Neural cell (in vitro differentiated cells): ENCODE results near the gene RAB7B. TPM values are rescaled to one million over a fixed set of nuclear protein-coding genes. Genes with fewer than 3 reads are reported as not detected.

Source experiments
- H2AFZ ChIP-seq: fragments of 200-600, 300-800 bp; sonication (generic), shearing (Covaris generic); 2 replicates; pipeline ENCODE4 v1.6.0; 2014; ENCODE audit warnings: low read depth, mild to moderate bottlenecking, antibody characterized with exemption, low read length, moderate library complexity
- H3F3A ChIP-seq: fragments of 200-600 bp; shearing (Covaris generic); 2 replicates; pipeline ENCODE4 v1.6.1; 2016; ENCODE audit warnings: mild to moderate bottlenecking, moderate library complexity, mixed read lengths, antibody characterized with exemption, low read length; ENCODE audit not compliant: insufficient read depth, poor library complexity, severe bottlenecking
- H3K27ac ChIP-seq: fragments of 200-600, 300-800 bp; sonication (generic), shearing (Covaris generic); 2 replicates; pipeline ENCODE4 v1.5.1; 2014; ENCODE audit warnings: mild to moderate bottlenecking, low read length, moderate library complexity
- H3K27me3 ChIP-seq: fragments of 300-800, 200-600 bp; sonication (generic), shearing (Covaris generic); 2 replicates; pipeline ENCODE4 v1.6.0; 2014; ENCODE audit warnings: mild to moderate bottlenecking, low read depth, low read length, moderate library complexity; ENCODE audit not compliant: insufficient read depth
- H3K36me3 ChIP-seq: fragments of 300-800, 200-600 bp; sonication (generic), shearing (Covaris generic); 2 replicates; pipeline ENCODE4 v1.5.1; 2014; ENCODE audit warnings: mild to moderate bottlenecking, antibody characterized with exemption, low read length, moderate library complexity; ENCODE audit not compliant: insufficient read depth
- H3K4me2 ChIP-seq: fragments of 300-800, 200-600 bp; sonication (generic), shearing (Covaris generic); 2 replicates; pipeline ENCODE4 v1.6.0; 2014; ENCODE audit warnings: mild to moderate bottlenecking, low read length
- H3K4me3 ChIP-seq: fragments of 300-800, 200-600 bp; sonication (generic), shearing (Covaris generic); 2 replicates; pipeline ENCODE4 v1.5.1; 2014; ENCODE audit warnings: mild to moderate bottlenecking, low read length, moderate library complexity
- H3K79me2 ChIP-seq: fragments of 200-600 bp; shearing (Covaris generic); replicated peaks from 2 replicates; pipeline ENCODE4 v1.6.0; 2014; ENCODE audit warnings: mild to moderate bottlenecking, low read length, moderate library complexity; ENCODE audit not compliant: insufficient read depth
- H3K9ac ChIP-seq: fragments of 300-800, 200-600 bp; sonication (generic), shearing (Covaris generic); 2 replicates; pipeline ENCODE4 v1.6.1; 2016; ENCODE audit warnings: mild to moderate bottlenecking, low read length, mixed read lengths
- H3K9me2 ChIP-seq: fragments of 200-600 bp; shearing (Covaris generic); 2 replicates; pipeline ENCODE4 v1.6.1; 2016; ENCODE audit warnings: mild to moderate bottlenecking, low read length, mixed read lengths; ENCODE audit not compliant: insufficient read depth
- H3K9me3 ChIP-seq: fragments of 200-600, 300-800 bp; sonication (generic), shearing (Covaris generic); 2 replicates; pipeline ENCODE4 v1.6.1; 2016; ENCODE audit warnings: mild to moderate bottlenecking, mixed run types, low read length, moderate library complexity, mixed read lengths
- H4K20me1 ChIP-seq: fragments of 200-600 bp; shearing (Covaris generic); 2 replicates; pipeline ENCODE4 v1.6.1; 2016; ENCODE audit warnings: mild to moderate bottlenecking, mixed run types; ENCODE audit not compliant: insufficient read depth
- EP300 ChIP-seq: fragments of 450-650 bp; conservative IDR thresholded peaks from 2 replicates; pipeline ENCODE4 v1.6.1; 2014; ENCODE audit warnings: antibody characterized with exemption, mild to moderate bottlenecking, moderate library complexity; ENCODE audit not compliant: poor library complexity, severe bottlenecking
- EZH2 ChIP-seq: fragments of 200-600, 300-800 bp; shearing (Covaris generic), sonication (generic); IDR thresholded peaks from 2 replicates; pipeline ENCODE4 v1.6.1; 2014; ENCODE audit warnings: antibody characterized with exemption, low read length, borderline replicate concordance, mild to moderate bottlenecking; ENCODE audit not compliant: insufficient read depth, poor library complexity, severe bottlenecking
- MXI1 ChIP-seq: fragments of 450-650 bp; conservative IDR thresholded peaks from 2 replicates; pipeline ENCODE4 v1.6.1; 2014; ENCODE audit warnings: antibody characterized with exemption, mild to moderate bottlenecking; ENCODE audit not compliant: poor library complexity, severe bottlenecking
- POLR2AphosphoS5 ChIP-seq: IDR thresholded peaks from 2 replicates; pipeline ENCODE4 v1.6.1; 2012
- RAD21 ChIP-seq: fragments of 450-650 bp; conservative IDR thresholded peaks from 2 replicates; pipeline ENCODE4 v1.6.1; 2014; ENCODE audit warnings: antibody characterized with exemption, mild to moderate bottlenecking, moderate library complexity
- SMC3 ChIP-seq: fragments of 450-650 bp; conservative IDR thresholded peaks from 2 replicates; pipeline ENCODE4 v1.6.1; 2014; ENCODE audit warnings: antibody characterized with exemption, mild to moderate bottlenecking, moderate library complexity; ENCODE audit not compliant: poor library complexity
- TAF1 ChIP-seq: IDR thresholded peaks from 2 replicates; pipeline ENCODE4 v1.6.1; 2012; ENCODE audit warnings: low read depth
- polyA plus RNA-seq: library from polyadenylated mRNA; depleted of rRNA; stranded (reverse); fragments of >200 nt; gene quantifications from 2 replicates; pipeline ENCODE4 v1.2.3, GENCODE V29; 2014
- TF ChIP-seq, protein P1 (sequence below): IDR thresholded peaks from 2 replicates; pipeline ENCODE4 v1.6.1; 2012; ENCODE audit warnings: borderline replicate concordance
- TF ChIP-seq, protein P2 (sequence below): fragments of 450-650 bp; IDR thresholded peaks from 2 replicates; pipeline ENCODE4 v1.5.1; 2014; ENCODE audit warnings: antibody characterized with exemption, mild to moderate bottlenecking, moderate library complexity; ENCODE audit not compliant: poor library complexity, severe bottlenecking

The RAB7B gene
- polyA plus RNA-seq, 1 donor from 2014 or later: not detected

DNA sequence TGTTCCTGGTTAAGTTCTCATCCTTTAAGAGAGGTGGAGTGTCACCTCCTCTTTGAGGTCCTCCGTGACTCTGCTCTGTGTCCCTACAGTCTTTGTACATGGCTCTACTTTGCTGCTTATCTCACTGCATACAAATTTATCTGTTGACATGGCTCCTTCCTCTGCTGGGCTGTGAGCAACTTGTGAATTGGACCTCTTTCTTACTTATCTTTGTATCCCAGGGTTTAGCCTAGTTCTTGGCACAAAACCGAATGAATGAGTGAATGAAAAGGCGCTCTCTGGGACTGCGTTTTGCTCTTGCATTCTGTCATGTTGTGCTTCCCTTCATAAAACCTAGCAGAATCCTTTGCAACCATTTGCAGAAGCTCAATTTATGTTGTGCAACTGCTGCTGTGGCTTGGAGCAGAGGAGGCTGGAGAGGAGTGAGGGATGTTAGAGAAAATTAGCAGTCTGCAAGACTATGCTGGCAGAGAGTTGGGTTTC is 72.4 kb downstream of the RAB7B start:
- no peaks in the 10 kb centered on the region for H3K9me3 ChIP-seq
- no peak overlapping the region for H3K4me3 ChIP-seq
- H3K27ac ChIP-seq: no peak overlapping the region
- no peak overlapping the region for H2AFZ ChIP-seq
- H3K27me3 ChIP-seq: no peaks in the 10 kb centered on the region
- H3K36me3 ChIP-seq: no peaks in the 10 kb centered on the region
- H3K9me2 ChIP-seq: no peaks in the 10 kb centered on the region
- no peaks in the 10 kb centered on the region for H3F3A ChIP-seq
- no peaks in the 10 kb centered on the region for H3K79me2 ChIP-seq
- TF ChIP-seq TAF1 (no peak), POLR2AphosphoS5 (no peak), EZH2 (no peak), MXI1 (no peak), EP300 (no peak), RAD21 (no peak), SMC3 (no peak)
- TF ChIP-seq, protein P1, sequence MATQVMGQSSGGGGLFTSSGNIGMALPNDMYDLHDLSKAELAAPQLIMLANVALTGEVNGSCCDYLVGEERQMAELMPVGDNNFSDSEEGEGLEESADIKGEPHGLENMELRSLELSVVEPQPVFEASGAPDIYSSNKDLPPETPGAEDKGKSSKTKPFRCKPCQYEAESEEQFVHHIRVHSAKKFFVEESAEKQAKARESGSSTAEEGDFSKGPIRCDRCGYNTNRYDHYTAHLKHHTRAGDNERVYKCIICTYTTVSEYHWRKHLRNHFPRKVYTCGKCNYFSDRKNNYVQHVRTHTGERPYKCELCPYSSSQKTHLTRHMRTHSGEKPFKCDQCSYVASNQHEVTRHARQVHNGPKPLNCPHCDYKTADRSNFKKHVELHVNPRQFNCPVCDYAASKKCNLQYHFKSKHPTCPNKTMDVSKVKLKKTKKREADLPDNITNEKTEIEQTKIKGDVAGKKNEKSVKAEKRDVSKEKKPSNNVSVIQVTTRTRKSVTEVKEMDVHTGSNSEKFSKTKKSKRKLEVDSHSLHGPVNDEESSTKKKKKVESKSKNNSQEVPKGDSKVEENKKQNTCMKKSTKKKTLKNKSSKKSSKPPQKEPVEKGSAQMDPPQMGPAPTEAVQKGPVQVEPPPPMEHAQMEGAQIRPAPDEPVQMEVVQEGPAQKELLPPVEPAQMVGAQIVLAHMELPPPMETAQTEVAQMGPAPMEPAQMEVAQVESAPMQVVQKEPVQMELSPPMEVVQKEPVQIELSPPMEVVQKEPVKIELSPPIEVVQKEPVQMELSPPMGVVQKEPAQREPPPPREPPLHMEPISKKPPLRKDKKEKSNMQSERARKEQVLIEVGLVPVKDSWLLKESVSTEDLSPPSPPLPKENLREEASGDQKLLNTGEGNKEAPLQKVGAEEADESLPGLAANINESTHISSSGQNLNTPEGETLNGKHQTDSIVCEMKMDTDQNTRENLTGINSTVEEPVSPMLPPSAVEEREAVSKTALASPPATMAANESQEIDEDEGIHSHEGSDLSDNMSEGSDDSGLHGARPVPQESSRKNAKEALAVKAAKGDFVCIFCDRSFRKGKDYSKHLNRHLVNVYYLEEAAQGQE: no peak
- TF ChIP-seq, protein P2, sequence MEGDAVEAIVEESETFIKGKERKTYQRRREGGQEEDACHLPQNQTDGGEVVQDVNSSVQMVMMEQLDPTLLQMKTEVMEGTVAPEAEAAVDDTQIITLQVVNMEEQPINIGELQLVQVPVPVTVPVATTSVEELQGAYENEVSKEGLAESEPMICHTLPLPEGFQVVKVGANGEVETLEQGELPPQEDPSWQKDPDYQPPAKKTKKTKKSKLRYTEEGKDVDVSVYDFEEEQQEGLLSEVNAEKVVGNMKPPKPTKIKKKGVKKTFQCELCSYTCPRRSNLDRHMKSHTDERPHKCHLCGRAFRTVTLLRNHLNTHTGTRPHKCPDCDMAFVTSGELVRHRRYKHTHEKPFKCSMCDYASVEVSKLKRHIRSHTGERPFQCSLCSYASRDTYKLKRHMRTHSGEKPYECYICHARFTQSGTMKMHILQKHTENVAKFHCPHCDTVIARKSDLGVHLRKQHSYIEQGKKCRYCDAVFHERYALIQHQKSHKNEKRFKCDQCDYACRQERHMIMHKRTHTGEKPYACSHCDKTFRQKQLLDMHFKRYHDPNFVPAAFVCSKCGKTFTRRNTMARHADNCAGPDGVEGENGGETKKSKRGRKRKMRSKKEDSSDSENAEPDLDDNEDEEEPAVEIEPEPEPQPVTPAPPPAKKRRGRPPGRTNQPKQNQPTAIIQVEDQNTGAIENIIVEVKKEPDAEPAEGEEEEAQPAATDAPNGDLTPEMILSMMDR: no peak
- no peak overlapping the region for H3K4me2 ChIP-seq
- no peaks in the 10 kb centered on the region for H4K20me1 ChIP-seq
- no peak overlapping the region for H3K9ac ChIP-seq

DNA sequence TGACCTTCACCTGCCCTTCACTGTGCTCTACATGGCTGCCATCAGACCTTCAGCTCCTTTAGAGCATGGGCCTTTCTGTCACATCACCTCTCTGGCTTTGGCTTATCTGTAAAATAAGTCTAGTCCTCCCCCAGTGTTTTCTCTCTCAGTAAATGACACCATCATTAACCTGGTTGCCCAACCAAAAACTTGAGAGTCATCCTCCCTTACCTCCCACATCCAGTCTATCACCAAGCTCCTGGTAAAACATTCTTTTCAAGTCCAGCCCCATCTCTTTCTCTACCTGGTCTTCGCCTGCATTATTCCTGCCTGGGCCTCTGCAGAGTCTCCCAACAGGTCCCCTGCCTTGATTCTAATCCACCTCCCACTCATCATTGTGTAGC is 73.0 kb downstream of the RAB7B start:
- no peaks in the 10 kb centered on the region for H3K9me2 ChIP-seq
- no peaks in the 10 kb centered on the region for H3K79me2 ChIP-seq
- no peaks in the 10 kb centered on the region for H3K9me3 ChIP-seq
- no peaks in the 10 kb centered on the region for H3K36me3 ChIP-seq
- no peaks in the 10 kb centered on the region for H3K27me3 ChIP-seq
- no peaks in the 10 kb centered on the region for H3F3A ChIP-seq
- H3K9ac ChIP-seq: no peak overlapping the region
- H3K4me2 ChIP-seq: no peak overlapping the region
- no peaks in the 10 kb centered on the region for H4K20me1 ChIP-seq
- H3K27ac ChIP-seq: no peak overlapping the region
- TF ChIP-seq POLR2AphosphoS5: no peak
- TF ChIP-seq RAD21: no peak
- TF ChIP-seq MXI1: no peak
- no peak for TF ChIP-seq SMC3
- TF ChIP-seq, protein P2: no peak
- TF ChIP-seq EP300: no peak
- no peak for TF ChIP-seq EZH2
- TF ChIP-seq, protein P1: no peak
- no peak for TF ChIP-seq TAF1
- H2AFZ ChIP-seq: no peak overlapping the region
- no peak overlapping the region for H3K4me3 ChIP-seq
